Rectal smooth muscle tissue (tissue), 1 donor: Measurements from ENCODE around the gene PFAS.
"Not testable (repeated sequence)": the region's sequence is repeated elsewhere in the genome, so short reads cannot be mapped to it uniquely, and the experiment has no call there.

ENCODE experiments used
- H3K27ac ChIP-seq: one replicate; pipeline ENCODE4 v1.7.0; 2013; ENCODE audit warnings: low read depth, low read length, inconsistent platforms
- H3K27me3 ChIP-seq: one replicate; pipeline ENCODE4 v1.7.0; 2013; ENCODE audit warnings: low read length; ENCODE audit not compliant: control insufficient read depth, insufficient read depth
- H3K36me3 ChIP-seq: one replicate; pipeline ENCODE4 v1.7.0; 2013; ENCODE audit warnings: low read length; ENCODE audit not compliant: control insufficient read depth, insufficient read depth
- H3K4me1 ChIP-seq: one replicate; pipeline ENCODE4 v1.7.0; 2013; ENCODE audit warnings: low read length; ENCODE audit not compliant: control insufficient read depth, insufficient read depth
- H3K4me3 ChIP-seq: one replicate; pipeline ENCODE4 v1.7.0; 2013; ENCODE audit warnings: low read length
- H3K9ac ChIP-seq: one replicate; pipeline ENCODE4 v1.7.0; 2013; ENCODE audit warnings: low read length

PFAS gene, protein sequence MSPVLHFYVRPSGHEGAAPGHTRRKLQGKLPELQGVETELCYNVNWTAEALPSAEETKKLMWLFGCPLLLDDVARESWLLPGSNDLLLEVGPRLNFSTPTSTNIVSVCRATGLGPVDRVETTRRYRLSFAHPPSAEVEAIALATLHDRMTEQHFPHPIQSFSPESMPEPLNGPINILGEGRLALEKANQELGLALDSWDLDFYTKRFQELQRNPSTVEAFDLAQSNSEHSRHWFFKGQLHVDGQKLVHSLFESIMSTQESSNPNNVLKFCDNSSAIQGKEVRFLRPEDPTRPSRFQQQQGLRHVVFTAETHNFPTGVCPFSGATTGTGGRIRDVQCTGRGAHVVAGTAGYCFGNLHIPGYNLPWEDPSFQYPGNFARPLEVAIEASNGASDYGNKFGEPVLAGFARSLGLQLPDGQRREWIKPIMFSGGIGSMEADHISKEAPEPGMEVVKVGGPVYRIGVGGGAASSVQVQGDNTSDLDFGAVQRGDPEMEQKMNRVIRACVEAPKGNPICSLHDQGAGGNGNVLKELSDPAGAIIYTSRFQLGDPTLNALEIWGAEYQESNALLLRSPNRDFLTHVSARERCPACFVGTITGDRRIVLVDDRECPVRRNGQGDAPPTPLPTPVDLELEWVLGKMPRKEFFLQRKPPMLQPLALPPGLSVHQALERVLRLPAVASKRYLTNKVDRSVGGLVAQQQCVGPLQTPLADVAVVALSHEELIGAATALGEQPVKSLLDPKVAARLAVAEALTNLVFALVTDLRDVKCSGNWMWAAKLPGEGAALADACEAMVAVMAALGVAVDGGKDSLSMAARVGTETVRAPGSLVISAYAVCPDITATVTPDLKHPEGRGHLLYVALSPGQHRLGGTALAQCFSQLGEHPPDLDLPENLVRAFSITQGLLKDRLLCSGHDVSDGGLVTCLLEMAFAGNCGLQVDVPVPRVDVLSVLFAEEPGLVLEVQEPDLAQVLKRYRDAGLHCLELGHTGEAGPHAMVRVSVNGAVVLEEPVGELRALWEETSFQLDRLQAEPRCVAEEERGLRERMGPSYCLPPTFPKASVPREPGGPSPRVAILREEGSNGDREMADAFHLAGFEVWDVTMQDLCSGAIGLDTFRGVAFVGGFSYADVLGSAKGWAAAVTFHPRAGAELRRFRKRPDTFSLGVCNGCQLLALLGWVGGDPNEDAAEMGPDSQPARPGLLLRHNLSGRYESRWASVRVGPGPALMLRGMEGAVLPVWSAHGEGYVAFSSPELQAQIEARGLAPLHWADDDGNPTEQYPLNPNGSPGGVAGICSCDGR (N-terminal part only)

GRCh38 chr17:8248751-8249607 is at the start of gene PFAS:
PFAS (plus strand) TSS chr17:8249289; CDS start chr17:8253938, 4,649 bp downstream.
- H3K27me3 ChIP-seq = no peaks in the 10 kb centered on the region
- peak within 1 kb of the TSS; percentile 80 for H3K9ac ChIP-seq
- H3K4me3 ChIP-seq = peak within 1 kb of the TSS; percentile 99
- peak within 1 kb of the TSS; percentile 90 for H3K27ac ChIP-seq
- peaks cover 3% of the 10 kb centered on the region for H3K4me1 ChIP-seq
- H3K36me3 ChIP-seq = peaks cover 6% of the 10 kb centered on the region

DNA sequence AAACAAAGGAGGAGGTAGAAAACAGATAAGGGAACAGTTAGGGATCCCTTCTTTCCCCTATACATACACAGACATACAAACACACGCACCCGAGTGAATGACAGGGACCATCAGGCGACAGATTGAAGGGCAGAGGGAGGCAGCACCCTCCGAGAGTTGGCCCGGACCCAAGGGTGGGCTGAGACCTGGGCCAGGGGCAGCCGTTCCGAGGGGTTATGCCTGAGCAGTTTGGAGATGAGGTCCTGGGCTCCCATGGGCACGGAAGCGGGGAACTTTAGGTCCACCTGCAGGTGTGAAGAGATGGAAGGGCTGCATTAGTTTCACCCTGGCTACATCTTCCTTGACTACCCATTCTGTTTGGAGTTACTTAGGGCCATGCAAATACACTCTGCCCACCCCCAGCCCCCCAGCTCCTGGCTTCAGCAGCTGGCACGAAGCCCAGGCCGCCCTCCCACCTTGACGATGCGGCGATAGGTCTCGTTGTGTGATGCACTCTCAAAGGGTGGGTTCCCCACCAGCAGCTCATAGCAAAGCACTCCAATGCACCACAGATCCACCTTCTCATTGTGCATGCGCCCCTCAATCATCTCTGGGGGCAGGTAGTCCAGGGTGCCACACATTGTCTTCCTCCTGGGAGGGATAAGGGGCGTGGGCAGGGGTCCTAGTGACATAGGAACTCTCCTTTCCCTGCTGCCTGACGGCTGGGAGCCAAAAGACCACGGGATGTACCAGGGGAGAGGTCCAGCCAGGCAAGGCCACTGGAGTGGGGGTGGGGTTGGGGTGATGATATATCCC is 44.1 kb upstream of the PFAS start:
- Histone ChIP-seq H3K27ac (no peak overlapping the region), H3K27me3 (no peaks in the 10 kb centered on the region), H3K36me3 (no peaks in the 10 kb centered on the region), H3K9ac (no peak overlapping the region), H3K4me1 (peaks cover under 1% of the 10 kb centered on the region), H3K4me3 (no peak overlapping the region)

GRCh38 chr17:8206536-8206935 is 42.6 kb upstream of the PFAS start:
- Histone ChIP-seq H3K27me3 (no peaks in the 10 kb centered on the region), H3K4me1 (peaks cover 4% of the 10 kb centered on the region), H3K27ac (no peak overlapping the region), H3K36me3 (no peaks in the 10 kb centered on the region), H3K4me3 (no peak overlapping the region), H3K9ac (no peak overlapping the region)

- Histone ChIP-seq H3K27ac (peak within 1 kb of the TSS; percentile 67), H3K36me3 (no peaks in the 10 kb centered on the region), H3K4me1 (peaks cover 4% of the 10 kb centered on the region), H3K27me3 (no peaks in the 10 kb centered on the region), H3K4me3 (peak within 1 kb of the TSS; percentile 77), H3K9ac (no peak within 1 kb of the TSS)
These were observed 39.0 kb upstream of the PFAS start, which contains the start of gene AURKB for GRCh38 chr17:8209907-8210760. AURKB (minus strand) TSS chr17:8210575; CDS start chr17:8210224, 351 bp downstream.

- Histone ChIP-seq H3K9ac (no peak overlapping the region), H3K4me3 (peak overlapping the region; percentile 77), H3K36me3 (no peaks in the 10 kb centered on the region), H3K27ac (peak overlapping the region; percentile 67), H3K27me3 (no peaks in the 10 kb centered on the region), H3K4me1 (peaks cover 4% of the 10 kb centered on the region)
These were observed 38.2 kb upstream of the PFAS start for GRCh38 chr17:8210761-8211458.

- Histone ChIP-seq H3K27ac (no peak overlapping the region), H3K4me3 (no peak overlapping the region), H3K9ac (no peak overlapping the region), H3K36me3 (no peaks in the 10 kb centered on the region), H3K27me3 (no peaks in the 10 kb centered on the region), H3K4me1 (peaks cover 4% of the 10 kb centered on the region)
These were observed 36.5 kb upstream of the PFAS start for GRCh38 chr17:8212312-8213180.

DNA sequence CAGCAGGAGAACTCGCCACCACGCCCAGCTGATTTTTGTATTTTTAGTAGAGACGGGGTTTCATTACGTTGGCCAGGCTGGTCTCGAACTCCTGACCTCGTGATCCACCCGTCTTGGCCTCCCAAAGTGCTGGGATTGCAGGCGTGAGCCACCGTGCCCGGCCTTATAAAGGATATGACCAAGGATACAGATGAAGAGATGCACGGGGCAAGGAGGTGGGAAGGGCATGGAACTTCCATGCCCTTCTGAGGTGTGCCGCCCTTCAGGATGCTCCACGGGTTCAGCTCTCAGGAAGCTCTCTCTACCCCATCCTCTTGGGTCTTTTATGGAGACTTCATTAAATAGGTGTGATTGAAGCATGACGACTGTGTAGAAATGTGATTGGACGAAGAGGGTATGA is 35.1 kb upstream of the PFAS start:
- H3K27ac ChIP-seq, H3K27me3 ChIP-seq, H3K36me3 ChIP-seq, H3K9ac ChIP-seq, H3K4me3 ChIP-seq, H3K4me1 ChIP-seq: not testable (repeated sequence)

- no peaks in the 10 kb centered on the region for H3K36me3 ChIP-seq
- H3K4me1 ChIP-seq = peaks cover 13% of the 10 kb centered on the region
- H3K4me3 ChIP-seq = peak overlapping the region; percentile 92
- no peaks in the 10 kb centered on the region for H3K27me3 ChIP-seq
- H3K27ac ChIP-seq = peak overlapping the region; percentile 100
- peak overlapping the region; percentile 98 for H3K9ac ChIP-seq
These were observed 28.1 kb upstream of the PFAS start for GRCh38 chr17:8220783-8221662.
